ENCODE data around the gene COLGALT1.
"Not testable (repeated sequence)": the region's sequence is repeated elsewhere in the genome, so short reads cannot be mapped to it uniquely, and the experiment has no call there.

Gene COLGALT1

DNA sequence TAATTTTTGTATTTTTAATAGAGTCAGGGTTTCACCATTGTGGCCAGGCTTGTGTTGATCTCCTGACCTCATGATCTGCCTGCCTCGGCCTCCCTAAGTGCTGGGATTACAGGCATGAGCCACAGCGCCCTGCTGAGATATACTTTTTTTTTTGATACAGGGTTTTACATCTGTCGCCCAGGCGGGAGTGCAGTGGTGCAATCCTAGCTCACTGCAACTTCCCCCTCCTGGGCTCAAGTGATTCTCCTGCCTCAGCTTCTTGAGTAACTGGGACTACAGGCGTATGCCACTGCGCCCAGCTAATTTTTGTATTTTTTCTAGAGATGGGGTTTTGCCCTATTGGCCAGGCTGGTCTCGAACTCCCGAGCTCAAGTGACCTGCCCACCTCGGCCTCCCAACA, 2.0 kb downstream of the COLGALT1 start:
- TF ChIP-seq GATA1 (IDR thresholded peaks at IDR 0.05; ENCODE audit: low read depth, low read length): no peak
- DNase-seq: no peak

DNA sequence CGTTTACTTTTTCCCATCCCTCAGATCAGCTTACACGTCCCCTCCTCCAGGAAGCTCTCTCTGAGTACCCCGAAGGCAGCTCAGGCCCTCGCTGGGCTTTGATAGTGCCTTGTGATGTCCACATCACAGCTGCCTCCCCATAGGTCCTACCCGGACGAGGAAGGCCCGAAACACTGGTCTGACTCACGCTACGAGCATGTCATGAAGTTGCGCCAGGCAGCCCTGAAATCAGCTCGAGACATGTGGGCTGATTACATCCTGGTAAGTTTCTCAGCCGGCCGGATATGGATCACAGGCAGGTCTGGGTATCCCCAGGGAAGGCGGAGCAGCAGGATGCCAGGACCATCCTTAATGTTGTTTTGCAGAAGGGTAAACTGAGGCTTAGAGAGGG, 4.8 kb downstream of the COLGALT1 start:
- no peak for DNase-seq
- no peak for TF ChIP-seq POLR2A (IDR thresholded peaks at IDR 0.05; ENCODE audit: low read length)
- no peak for TF ChIP-seq GATA1 (IDR thresholded peaks at IDR 0.05; ENCODE audit: low read depth, low read length)

DNA sequence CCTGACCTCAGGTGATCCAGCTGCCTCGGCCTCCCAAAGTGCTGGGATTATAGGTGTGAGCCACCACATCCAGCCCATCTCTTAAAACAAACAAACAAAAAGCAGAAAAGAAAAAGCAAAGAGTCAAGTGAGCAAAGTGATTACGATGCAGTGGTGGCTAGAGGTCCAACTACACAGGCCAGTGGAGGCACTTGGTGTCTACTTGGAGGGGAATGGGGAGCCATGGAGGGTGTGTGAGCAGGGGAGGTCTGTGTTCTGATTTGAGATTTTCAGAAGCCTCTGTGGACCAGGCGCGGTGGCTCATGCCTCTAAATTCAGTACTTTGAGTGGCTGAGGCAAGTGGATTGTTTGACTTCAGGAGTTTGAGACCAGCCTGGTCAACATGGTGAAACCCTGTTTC, 6.6 kb downstream of the COLGALT1 start:
- no peak for DNase-seq
- TF ChIP-seq GATA1 (IDR thresholded peaks at IDR 0.05; ENCODE audit: low read depth, low read length) (no peak), POLR2A (IDR thresholded peaks at IDR 0.05; ENCODE audit: low read length) (no peak)

DNA sequence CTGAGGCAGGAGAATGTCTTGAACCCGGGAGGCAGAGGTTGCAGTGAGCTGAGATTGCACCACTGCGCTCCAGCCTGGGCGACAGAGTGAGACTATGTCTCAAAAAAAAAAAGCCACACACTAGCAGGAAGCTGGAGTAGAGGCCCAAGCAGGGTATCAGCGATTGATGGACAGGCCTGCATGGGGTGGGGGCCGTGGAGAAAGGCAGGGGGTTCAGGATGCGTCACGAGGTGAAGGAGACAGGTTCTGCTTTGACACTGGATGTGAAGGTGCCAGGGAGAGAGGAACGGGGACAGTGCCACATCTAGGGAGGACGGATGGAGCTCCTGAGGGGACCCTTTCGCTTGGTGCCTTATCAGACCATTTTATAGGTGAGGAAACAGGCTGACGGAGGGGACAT, 7.1 kb downstream of the COLGALT1 start:
- TF ChIP-seq POLR2A (IDR thresholded peaks at IDR 0.05; ENCODE audit: low read length): no peak
- no peak for TF ChIP-seq GATA1 (IDR thresholded peaks at IDR 0.05; ENCODE audit: low read depth, low read length)
- DNase-seq: no peak

DNA sequence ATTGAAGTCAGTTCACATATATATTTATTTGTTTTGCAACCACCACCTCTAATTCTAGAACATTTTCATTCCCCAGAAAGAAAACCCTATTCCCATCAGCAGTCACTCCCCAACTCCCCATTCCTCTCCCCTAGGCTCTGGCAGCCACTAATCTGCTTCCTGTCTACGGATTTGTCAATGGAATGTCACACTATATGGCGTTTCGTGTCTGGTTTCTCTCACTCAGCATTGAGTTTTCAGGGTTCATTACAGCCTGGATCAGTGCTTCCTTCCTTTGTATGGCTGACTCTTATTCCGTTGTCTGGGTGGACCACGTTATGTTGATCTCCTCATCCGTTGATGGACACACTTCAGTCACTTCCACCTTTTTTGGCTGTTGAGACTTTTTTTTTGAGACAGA, 9.3 kb downstream of the COLGALT1 start:
- DNase-seq: no peak
- no peak for TF ChIP-seq GATA1 (IDR thresholded peaks at IDR 0.05; ENCODE audit: low read depth, low read length)
- no peak for TF ChIP-seq POLR2A (IDR thresholded peaks at IDR 0.05; ENCODE audit: low read length)

DNA sequence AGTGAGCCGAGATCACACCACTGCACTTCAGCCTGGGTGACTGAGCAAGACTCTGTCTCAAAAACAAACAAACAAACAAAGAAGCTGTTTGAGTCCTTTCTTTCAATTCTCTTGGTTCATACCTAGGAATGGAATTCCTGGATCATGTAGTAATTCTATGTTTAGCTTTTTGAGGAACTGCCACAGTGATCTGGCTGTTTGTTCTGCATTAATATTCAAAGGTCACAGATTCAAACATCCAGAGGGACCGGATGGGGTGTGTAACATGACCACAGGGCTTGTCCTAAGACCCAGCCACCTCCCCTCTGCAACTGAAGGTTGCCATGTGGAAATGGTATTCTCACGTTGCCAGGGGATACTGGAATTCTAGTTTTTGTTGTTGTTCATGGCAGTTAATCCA, 10.2 kb downstream of the COLGALT1 start:
- TF ChIP-seq POLR2A (IDR thresholded peaks at IDR 0.05; ENCODE audit: low read length) (no peak), GATA1 (IDR thresholded peaks at IDR 0.05; ENCODE audit: low read depth, low read length) (no peak)
- no peak for DNase-seq

DNA sequence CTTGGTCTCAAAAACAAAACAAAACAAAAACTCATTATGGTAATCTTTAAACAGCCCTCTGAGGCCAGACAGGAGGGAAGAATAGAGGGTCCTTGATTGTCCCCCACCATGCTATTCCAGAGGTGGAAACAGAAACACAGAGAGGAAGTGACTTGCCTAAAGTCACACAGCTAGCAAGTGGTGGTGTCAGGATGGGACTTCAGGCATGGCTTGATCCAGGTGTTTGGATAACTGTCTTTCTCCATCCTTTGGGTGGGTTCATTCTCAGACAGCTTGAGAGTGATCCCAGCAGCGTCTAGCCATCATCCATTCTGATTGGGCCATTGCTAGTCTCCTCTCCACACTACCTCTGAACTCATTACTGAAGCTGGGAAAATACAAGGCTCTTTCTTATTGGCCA, 12.5 kb downstream of the COLGALT1 start:
- DNase-seq: no peak
- TF ChIP-seq GATA1 (IDR thresholded peaks at IDR 0.05; ENCODE audit: low read depth, low read length): no peak
- TF ChIP-seq POLR2A (IDR thresholded peaks at IDR 0.05; ENCODE audit: low read length): no peak

DNA sequence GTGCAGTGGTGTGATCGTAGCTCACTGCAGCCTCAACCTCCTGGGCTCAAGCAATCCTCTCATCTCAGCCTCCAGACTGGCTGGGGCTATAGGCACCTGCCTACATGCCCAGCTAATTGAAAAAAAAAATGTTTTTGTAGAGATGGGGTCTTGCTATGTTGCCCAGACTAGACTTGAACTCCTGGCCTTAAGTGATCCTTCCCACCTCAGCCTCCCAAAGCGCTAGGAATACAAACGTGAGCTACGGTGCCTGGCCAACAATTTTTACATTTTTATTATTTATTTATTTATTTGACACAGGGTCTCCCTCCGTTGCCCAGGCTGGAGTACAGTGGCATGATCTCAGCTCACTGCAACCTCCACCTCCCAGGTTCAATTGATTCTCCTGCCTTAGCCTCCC, 14.8 kb downstream of the COLGALT1 start:
- not testable (repeated sequence) for DNase-seq

DNA sequence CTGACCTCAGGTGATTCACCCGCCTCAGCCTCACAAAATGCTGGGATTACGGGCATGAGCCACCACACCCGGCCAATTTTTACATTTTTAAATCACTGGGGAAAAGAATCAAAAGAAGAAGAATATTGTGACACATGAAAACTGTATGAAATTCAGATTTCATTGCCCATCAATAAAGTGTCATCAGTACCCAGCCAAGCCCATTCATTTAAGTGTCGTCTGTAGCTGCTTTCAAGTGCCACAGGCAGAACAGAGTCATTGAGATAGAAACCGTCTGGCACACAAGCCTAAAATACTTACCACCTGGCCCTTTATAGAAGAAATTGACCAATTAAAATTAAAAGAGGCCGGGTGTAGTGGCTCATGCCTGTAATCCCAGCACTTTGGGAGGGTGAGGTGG, 15.3 kb downstream of the COLGALT1 start:
- TF ChIP-seq POLR2A (IDR thresholded peaks at IDR 0.05; ENCODE audit: low read length): no peak
- TF ChIP-seq GATA1 (IDR thresholded peaks at IDR 0.05; ENCODE audit: low read depth, low read length): no peak

DNA sequence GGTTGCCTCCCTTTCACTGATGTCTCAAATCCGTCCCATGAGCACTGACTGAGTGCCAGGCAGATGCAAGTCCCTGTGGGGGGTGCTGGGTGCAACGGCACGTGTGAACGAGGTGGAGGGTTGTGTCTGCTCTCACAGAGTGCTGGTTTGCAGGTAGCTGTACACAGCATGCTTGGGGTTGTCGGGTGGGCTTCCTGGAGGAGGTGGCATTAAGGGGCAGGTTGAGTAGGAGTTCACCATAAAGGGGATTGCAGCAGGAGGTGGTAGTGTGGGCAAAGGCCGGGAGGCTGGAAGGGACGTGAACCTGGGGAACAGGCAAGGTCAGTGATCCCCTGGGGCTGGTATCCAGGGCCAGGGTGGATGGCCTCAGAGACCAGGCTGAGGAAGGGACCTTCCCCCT, 17.2 kb downstream of the COLGALT1 start:
- TF ChIP-seq POLR2A (IDR thresholded peaks at IDR 0.05; ENCODE audit: low read length) (no peak), GATA1 (IDR thresholded peaks at IDR 0.05; ENCODE audit: low read depth, low read length) (no peak)
- no peak for DNase-seq

More for the DNA sequence above, 15.3 kb downstream of the COLGALT1 start:
- no peak for DNase-seq

DNA sequence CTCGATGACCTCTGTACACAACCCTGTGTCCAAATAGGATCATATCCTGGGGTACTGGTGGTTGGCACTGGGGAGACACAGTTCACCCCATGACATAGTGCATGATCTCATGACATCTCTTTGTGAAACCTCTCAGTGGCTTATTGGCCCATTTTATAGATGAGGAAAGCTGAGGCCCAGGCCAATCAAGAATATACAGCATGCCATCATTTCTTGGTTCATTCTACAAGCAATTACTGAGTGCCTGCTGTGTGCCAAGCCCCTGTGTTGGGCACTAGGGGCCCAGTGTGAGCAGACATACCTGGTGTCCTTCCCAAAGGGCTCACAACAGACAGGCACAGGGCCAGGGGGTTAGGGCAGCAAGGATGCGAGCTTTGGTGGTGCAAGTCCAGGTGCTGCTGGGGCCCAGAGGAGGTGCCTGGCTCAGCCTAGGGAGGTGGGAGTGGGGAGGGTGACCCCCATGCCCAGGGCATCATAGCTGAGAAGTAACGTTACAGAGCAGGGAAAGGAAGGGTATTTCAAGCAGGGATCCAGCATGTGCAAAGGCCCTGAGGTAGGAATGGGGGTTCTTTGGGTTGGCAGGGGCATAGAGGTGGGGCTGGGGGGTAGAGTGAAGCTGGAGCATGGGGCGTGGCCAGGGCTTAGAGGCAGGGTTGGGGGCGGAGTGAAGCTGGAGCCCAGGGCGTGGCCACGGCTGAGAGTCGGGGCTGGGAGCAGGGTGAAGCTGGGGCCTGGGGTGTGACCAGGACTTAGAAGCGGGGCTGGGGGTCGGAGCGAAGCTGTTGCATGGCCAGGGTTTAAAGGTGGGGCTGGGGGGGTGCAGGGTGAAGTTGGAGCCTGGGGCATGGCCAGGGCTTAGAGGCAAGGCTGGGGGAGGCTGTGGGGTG, 20.7 kb downstream of the COLGALT1 start:
- no peak for TF ChIP-seq POLR2A (IDR thresholded peaks at IDR 0.05; ENCODE audit: low read length)
- TF ChIP-seq GATA1 (IDR thresholded peaks at IDR 0.05; ENCODE audit: low read depth, low read length): no peak

DNA sequence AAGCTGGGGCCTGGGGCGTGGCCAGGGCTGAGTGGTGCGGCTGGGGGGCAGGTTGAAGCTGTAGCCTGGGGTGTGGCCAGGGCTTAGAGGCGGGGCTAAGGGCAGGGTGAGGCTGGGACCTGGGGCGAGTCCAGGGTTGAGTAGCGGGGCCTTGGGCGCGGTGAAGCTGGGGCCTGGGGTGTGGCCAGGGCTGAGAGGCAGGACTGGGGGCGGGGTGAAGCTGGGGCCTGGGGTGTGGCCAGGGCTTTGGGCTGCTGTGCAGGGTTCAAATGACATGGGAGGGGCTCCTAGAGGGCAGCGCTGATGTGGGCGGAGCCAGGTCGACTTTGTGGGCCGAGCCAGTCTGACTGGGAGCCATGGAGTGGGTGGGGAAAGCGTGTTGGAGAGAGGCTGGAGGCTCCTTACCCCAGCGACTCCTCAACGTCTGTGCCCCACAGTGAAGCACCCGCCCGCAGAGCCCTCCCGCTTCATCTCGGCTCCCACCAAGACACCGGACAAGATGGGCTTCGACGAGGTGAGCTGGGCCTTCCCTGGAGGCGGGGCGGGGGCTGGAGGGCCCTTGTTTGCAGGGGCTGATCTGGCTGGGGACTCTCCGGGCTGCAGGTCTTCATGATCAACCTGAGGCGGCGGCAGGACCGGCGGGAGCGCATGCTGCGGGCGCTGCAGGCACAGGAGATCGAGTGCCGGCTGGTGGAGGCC, 21.5 kb downstream of the COLGALT1 start:
- peak; percentile 89 to 93 for DNase-seq
- TF ChIP-seq GATA1 (IDR thresholded peaks at IDR 0.05; ENCODE audit: low read depth, low read length): no peak
- TF ChIP-seq POLR2A (IDR thresholded peaks at IDR 0.05; ENCODE audit: low read length): no peak

More for the DNA sequence above, 20.7 kb downstream of the COLGALT1 start:
- DNase-seq: peak in 1 of 2 experiments; percentile 58

DNA sequence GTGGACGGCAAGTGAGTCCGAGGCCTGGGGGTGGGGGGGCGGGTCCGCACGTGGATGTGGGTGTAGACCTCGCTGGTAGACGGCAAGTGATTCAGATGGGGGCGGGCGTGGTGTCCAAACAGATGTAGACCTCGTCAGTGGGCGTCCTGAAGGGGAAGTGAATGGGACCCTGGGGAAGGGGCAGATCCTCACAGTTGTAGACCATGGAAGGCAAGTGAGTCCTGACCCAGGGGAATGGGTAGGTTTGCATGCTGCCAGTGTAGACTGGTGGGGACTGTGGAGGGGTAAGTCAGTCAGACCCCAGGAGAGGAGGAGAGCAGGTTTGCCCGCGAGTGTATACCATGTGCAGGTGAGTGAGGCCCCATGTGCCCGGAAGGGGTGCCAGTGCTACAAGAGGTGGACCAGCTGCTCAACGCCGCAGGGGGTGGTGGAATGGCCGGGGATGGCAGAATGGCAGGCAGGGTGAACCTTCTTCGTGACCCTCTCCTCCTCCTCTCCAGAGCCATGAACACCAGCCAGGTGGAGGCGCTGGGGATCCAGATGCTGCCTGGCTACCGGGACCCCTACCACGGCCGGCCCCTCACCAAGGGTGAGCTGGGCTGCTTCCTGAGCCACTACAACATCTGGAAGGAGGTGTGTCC, 22.1 kb downstream of the COLGALT1 start:
- TF ChIP-seq GATA1 (IDR thresholded peaks at IDR 0.05; ENCODE audit: low read depth, low read length) (no peak), POLR2A (IDR thresholded peaks at IDR 0.05; ENCODE audit: low read length) (no peak)
- DNase-seq: no peak

DNA sequence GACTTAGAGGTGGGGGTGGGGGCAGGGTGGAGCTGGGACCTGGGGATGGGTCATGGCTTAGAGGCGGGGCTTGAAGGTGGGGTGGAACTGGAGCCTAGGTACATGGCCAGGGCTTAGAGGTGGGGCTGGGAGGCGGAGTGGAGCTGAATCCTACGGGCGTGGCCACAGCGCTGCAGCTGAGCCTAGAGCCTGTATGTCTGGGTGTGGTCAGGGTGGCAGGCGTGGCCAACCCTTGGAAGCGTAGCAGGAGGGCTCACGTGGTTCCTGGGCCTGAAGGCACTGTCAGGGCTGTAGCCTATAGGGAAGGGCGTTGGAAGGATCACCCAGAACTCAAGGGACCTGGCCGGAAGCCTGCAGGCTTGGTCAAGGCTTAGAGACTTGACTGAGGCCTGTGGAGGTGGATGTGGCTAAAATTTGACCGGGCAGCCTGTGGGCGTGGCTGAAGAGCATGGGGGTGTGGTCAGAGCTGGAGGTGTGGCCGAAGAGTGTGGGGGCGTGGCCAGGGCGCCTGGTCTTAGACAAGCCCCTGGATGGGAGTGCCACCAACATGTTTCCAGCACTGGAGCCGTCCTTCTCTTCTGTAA, 24.3 kb downstream of the COLGALT1 start:
- no peak for TF ChIP-seq POLR2A (IDR thresholded peaks at IDR 0.05; ENCODE audit: low read length)
- TF ChIP-seq GATA1 (IDR thresholded peaks at IDR 0.05; ENCODE audit: low read depth, low read length): no peak
- peak; percentile 88 to 89 for DNase-seq
